Esophagus muscularis mucosa (tissue), 3 donors: ENCODE data around the gene GALNT2.

ENCODE experiments used
- CTCF ChIP-seq, 3 experiments: fragments of 200-600 bp in 2 of 3; fragments of 450-650 bp in 1 of 3; sonication (generic) in 2 of 3; IDR thresholded peaks; one replicate each; pipeline ENCODE4 v1.5.1; 2017 to 2019; ENCODE audit warnings: antibody characterized with exemption in 3 of 3, mild to moderate bottlenecking in 2 of 3, moderate library complexity in 1 of 3
- POLR2AphosphoS5 ChIP-seq, 2 donors: sonication (generic); formaldehyde crosslinking; IDR thresholded peaks; one replicate each; pipeline ENCODE4 v1.6.1; 2017; ENCODE audit warnings: antibody characterized with exemption in 2 of 2

- TF ChIP-seq POLR2AphosphoS5 (IDR thresholded peaks at IDR 0.05) (no peak), CTCF (IDR thresholded peaks at IDR 0.05) (no peak)
Observed at GRCh38 chr1:230206976-230207375, 139.9 kb downstream of the GALNT2 start.
